DND-41 (cell line): ENCODE data around the gene MED14.

ENCODE experiments used
- ATAC-seq: fragments of 200-7000 bp; cut with Tn5 transposase; 3 replicates; pipeline ENCODE4 v1.9.1; 2021; ENCODE audit warnings: low read depth; ENCODE audit not compliant: insufficient read depth
- DNase-seq: peaks from one replicate; pipeline ENCODE4 v3.0.0-alpha.2; 2020
- H2AFZ ChIP-seq: 2 replicates; pipeline ENCODE4 v1.6.0; 2012; ENCODE audit warnings: low read depth, low read length
- H3K27ac ChIP-seq: 2 replicates; pipeline ENCODE4 v1.5.1; 2012; ENCODE audit warnings: low read length, inconsistent platforms
- H3K27me3 ChIP-seq: fragments of 200-600 bp; sonication (generic); 2 replicates; pipeline ENCODE4 v1.6.0; 2012; ENCODE audit warnings: low read length, mild to moderate bottlenecking, inconsistent platforms; ENCODE audit not compliant: insufficient read depth, poor library complexity
- H3K36me3 ChIP-seq: 2 replicates; pipeline ENCODE4 v1.5.1; 2012; ENCODE audit warnings: low read length, inconsistent platforms; ENCODE audit not compliant: insufficient read depth
- H3K4me1 ChIP-seq: 2 replicates; pipeline ENCODE4 v1.5.1; 2012; ENCODE audit warnings: mild to moderate bottlenecking, low read length; ENCODE audit not compliant: insufficient read depth
- H3K4me2 ChIP-seq: 2 replicates; pipeline ENCODE4 v1.6.0; 2012; ENCODE audit warnings: mild to moderate bottlenecking, moderate library complexity, low read length, inconsistent platforms; ENCODE audit not compliant: insufficient read depth
- H3K4me3 ChIP-seq, 2 experiments: fragments of 200-600 bp in 1 of 2; shearing (Covaris generic) in 1 of 2; 2 replicates each; pipeline ENCODE4 v1.5.1; 2012 to 2016; ENCODE audit warnings: inconsistent platforms in 2 of 2, low read length in 2 of 2, mild to moderate bottlenecking in 2 of 2, low read depth in 1 of 2, moderate library complexity in 1 of 2
- H3K79me2 ChIP-seq: 2 replicates; pipeline ENCODE4 v1.6.0; 2012; ENCODE audit warnings: low read length, inconsistent platforms; ENCODE audit not compliant: insufficient read depth
- H3K9ac ChIP-seq: 2 replicates; pipeline ENCODE4 v1.6.0; 2012; ENCODE audit warnings: low read depth, mild to moderate bottlenecking, inconsistent platforms, low read length, moderate library complexity
- H3K9me3 ChIP-seq: 2 replicates; pipeline ENCODE4 v1.5.1; 2012; ENCODE audit warnings: low read length, moderate library complexity, mild to moderate bottlenecking, inconsistent platforms; ENCODE audit not compliant: insufficient read depth, severe bottlenecking
- H4K20me1 ChIP-seq: 2 replicates; pipeline ENCODE4 v1.6.0; 2012; ENCODE audit warnings: low read length; ENCODE audit not compliant: insufficient read depth
- CTCF ChIP-seq: IDR thresholded peaks from 2 replicates; pipeline ENCODE4 v1.5.1; 2012; ENCODE audit warnings: borderline replicate concordance, low read length, moderate library complexity, mild to moderate bottlenecking; ENCODE audit not compliant: poor library complexity, severe bottlenecking; ENCODE audit errors: extremely low read depth
- EZH2 ChIP-seq: IDR thresholded peaks from 3 replicates; pipeline ENCODE4 v1.6.1; 2012; ENCODE audit warnings: borderline replicate concordance, low read depth, mild to moderate bottlenecking, moderate library complexity, low read length, inconsistent platforms; ENCODE audit not compliant: severe bottlenecking

MED14 gene

GRCh38 chrX:40625294-40625693, 110.0 kb downstream of the MED14 start:
- peaks cover 24% of the 10 kb centered on the region for H3K36me3 ChIP-seq
- DNase-seq, result no peak
- H3K9ac ChIP-seq, result no peak overlapping the region
- H3K4me3 ChIP-seq, result no peak overlapping the region
- no peak for TF ChIP-seq EZH2
- TF ChIP-seq CTCF, result no peak
- no peaks in the 10 kb centered on the region for H3K79me2 ChIP-seq
- no peak overlapping the region for H2AFZ ChIP-seq
- no peaks in the 10 kb centered on the region for H3K4me1 ChIP-seq
- no peak overlapping the region for H3K4me2 ChIP-seq
- ATAC-seq, result no peak
- H3K9me3 ChIP-seq, result no peaks in the 10 kb centered on the region
- H4K20me1 ChIP-seq, result no peaks in the 10 kb centered on the region
- H3K27me3 ChIP-seq, result no peaks in the 10 kb centered on the region
- no peak overlapping the region for H3K27ac ChIP-seq

- ATAC-seq (no peak), DNase-seq (no peak)
- no peak overlapping the region for H3K9ac ChIP-seq
- no peak for TF ChIP-seq CTCF
- TF ChIP-seq EZH2, result no peak
- no peaks in the 10 kb centered on the region for H3K4me1 ChIP-seq
- no peak overlapping the region for H3K4me3 ChIP-seq
- H3K27ac ChIP-seq, result no peak overlapping the region
- no peaks in the 10 kb centered on the region for H3K79me2 ChIP-seq
- H3K4me2 ChIP-seq, result no peak overlapping the region
- H3K27me3 ChIP-seq, result no peaks in the 10 kb centered on the region
- H3K9me3 ChIP-seq, result no peaks in the 10 kb centered on the region
- H2AFZ ChIP-seq, result no peak overlapping the region
- H4K20me1 ChIP-seq, result no peaks in the 10 kb centered on the region
- peaks cover 12% of the 10 kb centered on the region for H3K36me3 ChIP-seq
Measured at GRCh38 chrX:40623665-40624064, 111.7 kb downstream of the MED14 start.

- DNase-seq (no peak), ATAC-seq (no peak)
- no peak for TF ChIP-seq EZH2
- TF ChIP-seq CTCF, result no peak
- Histone ChIP-seq H3K4me3 (no peak within 1 kb of the TSS), H2AFZ (no peak within 1 kb of the TSS), H3K9ac (no peak within 1 kb of the TSS), H3K4me1 (no peaks in the 10 kb centered on the region), H3K4me2 (no peak within 1 kb of the TSS), H3K27me3 (no peaks in the 10 kb centered on the region), H3K27ac (no peak within 1 kb of the TSS), H3K79me2 (no peaks in the 10 kb centered on the region), H3K9me3 (no peaks in the 10 kb centered on the region), H3K36me3 (peaks cover 7% of the 10 kb centered on the region), H4K20me1 (no peaks in the 10 kb centered on the region)
Measured at GRCh38 chrX:40623139-40623536, 112.2 kb downstream of the MED14 start, which contains the start of gene MPC1L. TSS of gene MPC1L (plus strand) at chrX:40623428. CDS start at chrX:40623566, 138 bp downstream.
